Loucy (cell line): Measurements from ENCODE around the gene P2RY8.

ENCODE experiments used
- EZH2phosphoT487 ChIP-seq: fragments of 200-600 bp; IDR thresholded peaks from 2 replicates; pipeline ENCODE4 v1.6.1; 2018; ENCODE audit warnings: antibody characterized with exemption, mild to moderate bottlenecking, moderate library complexity, borderline replicate concordance
- TF ChIP-seq, protein P1 (sequence below): fragments of 200-600 bp; sonication (generic); conservative IDR thresholded peaks from 2 replicates; pipeline ENCODE4 v1.5.1; 2014; ENCODE audit warnings: mild to moderate bottlenecking, antibody characterized with exemption, low read length

DNA sequence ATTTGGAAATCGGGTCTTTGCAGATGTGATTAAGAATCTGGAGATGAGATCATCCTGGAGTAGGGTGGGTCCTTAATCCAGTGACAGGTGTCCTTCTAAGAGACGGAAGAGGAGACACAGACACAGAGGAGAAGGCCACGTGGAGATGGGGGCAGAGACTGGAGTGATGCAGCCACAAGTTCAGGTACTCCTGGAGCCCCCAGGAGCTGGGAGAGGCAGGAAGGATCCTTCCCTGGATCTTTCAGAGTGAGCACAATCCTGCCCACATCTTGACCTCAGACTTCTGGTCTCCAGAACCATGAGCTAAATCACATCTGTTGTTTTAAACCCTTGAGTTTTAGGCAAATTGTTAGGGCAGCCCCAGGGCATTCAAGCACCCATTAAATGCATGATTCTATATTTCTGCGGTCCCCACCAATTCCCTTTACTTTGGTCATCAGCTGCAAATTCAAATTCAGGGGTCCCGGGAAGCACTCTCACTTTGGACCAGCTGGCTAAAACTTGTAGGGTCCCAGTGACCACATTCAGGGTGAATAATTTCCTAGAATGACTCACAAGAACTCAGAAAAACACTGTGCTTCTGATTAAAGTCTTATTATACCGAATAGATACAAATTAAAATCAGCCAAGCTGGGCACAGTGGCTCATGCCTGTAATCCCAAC, 41.7 kb upstream of the P2RY8 start:
- TF ChIP-seq, protein P1, sequence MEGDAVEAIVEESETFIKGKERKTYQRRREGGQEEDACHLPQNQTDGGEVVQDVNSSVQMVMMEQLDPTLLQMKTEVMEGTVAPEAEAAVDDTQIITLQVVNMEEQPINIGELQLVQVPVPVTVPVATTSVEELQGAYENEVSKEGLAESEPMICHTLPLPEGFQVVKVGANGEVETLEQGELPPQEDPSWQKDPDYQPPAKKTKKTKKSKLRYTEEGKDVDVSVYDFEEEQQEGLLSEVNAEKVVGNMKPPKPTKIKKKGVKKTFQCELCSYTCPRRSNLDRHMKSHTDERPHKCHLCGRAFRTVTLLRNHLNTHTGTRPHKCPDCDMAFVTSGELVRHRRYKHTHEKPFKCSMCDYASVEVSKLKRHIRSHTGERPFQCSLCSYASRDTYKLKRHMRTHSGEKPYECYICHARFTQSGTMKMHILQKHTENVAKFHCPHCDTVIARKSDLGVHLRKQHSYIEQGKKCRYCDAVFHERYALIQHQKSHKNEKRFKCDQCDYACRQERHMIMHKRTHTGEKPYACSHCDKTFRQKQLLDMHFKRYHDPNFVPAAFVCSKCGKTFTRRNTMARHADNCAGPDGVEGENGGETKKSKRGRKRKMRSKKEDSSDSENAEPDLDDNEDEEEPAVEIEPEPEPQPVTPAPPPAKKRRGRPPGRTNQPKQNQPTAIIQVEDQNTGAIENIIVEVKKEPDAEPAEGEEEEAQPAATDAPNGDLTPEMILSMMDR = no peak
- TF ChIP-seq EZH2phosphoT487 = no peak
